Suppressor macrophage (primary cell): ENCODE measurements around the gene SBK3.
"Not testable (repeated sequence)": the region's sequence is repeated elsewhere in the genome, so short reads cannot be mapped to it uniquely, and the experiment has no call there.

Experiments
- DNase-seq, 4 experiments: peaks; one replicate each; pipeline ENCODE4 v3.0.0-alpha.2; 2020 to 2022

Gene SBK3

DNA sequence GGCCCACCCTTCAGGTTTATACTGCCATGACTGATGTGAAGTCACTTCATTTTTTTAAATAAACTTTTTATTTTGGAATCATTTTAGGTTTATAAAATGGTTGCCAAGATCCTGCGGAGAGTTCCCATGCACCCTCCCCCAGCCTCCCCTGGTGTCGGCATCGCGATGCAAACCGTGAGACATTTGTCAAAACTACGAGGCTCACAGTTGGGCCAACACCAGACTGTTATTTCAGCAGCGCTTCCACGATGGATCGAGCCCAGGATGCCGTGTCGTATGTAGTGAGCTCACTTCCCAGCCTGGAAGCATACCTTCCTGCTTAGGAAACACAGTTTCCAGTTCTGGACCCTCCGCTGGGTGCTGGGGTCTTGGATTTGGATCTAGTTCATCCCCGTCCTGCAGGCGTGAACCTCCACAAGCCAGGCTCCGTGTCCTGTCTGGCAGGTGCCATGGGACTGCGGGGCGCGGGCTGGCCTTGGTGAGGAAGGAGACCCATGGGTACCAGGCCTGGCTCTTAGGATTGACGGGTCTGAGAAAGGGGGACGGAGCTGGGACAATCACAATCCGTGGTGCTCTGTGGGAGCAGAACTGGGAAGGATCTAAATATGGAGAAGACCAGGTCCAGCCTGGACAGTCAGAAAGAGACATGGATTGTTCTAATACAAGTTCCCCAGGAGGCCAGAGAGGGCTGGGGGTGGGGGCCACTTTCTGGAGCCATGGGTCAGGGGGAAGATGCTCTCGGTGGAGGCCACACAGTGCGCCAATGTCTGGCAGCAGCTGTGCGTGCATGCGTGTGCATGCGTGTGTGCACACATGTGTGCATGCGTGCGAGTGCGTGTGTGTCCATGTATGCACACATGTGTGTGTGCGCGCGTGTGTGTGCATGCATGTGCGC lies 6.0 kb downstream of the SBK3 start:
- no peak for DNase-seq

DNA sequence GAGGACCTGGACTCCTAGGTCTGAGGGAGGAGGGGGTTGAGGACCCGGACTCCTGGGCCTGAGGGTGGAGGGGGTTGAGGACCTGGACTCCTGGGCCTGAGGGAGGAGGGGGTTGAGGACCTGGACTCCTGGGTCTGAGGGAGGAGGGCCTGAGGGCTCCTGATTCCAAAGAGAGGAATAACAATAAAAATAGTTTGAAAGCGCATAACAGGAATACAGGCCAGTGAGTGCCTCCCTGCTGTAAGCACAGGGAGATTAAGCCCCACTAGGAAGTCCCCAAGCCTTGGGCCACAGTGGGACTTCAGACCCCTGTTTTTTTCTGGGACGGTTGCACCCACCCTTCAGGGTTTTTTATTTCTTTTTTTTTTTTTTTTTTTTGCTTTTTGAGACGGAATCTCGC lies 7.2 kb downstream of the SBK3 start:
- DNase-seq = no peak

DNA sequence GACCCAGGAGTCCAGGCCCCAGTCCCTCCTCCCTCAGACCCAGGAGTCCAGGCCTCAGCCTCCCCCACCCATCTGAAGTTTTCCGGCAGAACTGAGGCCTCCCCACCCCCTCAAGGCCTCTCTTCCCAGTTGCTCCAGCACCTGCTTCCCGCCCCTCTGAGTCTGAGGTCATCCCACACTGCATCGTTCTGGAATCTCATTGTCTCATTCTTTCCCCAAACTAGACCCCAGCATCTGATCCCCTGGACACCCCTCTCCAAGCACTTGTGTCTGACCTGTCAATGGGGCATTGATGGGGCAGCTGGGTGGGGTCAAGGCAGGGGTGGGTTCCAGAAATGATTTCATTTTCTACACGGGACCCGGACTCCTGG lies 7.6 kb downstream of the SBK3 start:
- no peak for DNase-seq

DNA sequence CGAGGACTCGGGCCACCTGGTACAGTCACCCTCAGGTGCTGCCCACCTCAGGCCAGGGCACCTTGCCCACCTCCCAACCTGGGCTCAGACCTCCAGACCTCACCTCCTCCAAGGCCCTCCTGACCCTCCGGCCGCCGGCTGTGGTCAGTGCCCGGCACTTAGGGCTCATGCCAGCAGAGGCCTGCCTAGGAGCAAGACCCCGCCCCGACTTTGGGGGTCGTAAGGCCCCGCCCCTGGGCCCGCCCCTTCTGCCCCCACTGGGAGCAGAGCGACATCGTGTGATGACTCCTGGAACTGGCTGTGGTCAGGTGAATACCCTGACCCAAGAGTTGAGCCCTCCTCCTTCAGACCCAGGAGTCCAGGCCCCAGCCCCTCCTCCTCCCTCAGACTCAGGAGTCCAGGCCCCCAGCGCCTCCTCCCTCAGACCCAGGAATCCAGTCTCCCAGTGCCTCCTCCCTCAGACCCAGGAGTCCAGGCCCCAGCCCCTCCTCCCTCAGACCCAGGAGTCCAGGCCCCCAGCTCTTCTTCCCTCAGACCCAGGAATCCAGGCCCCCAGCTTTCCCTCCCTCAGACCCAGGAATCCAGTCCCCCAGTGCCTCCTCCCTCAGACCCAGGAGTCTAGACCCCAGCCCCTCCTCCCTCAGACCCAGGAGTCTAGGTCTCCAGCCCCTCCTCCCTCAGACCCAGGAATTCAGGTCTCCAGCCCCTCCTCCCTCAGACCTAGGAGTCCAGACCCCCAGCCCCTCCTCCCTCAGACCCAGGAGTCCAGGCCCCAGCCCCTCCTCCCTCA lies 8.2 kb downstream of the SBK3 start, which contains the start of gene SBK2:
Gene SBK2 (minus strand): TSS at position 183 of the 790 bp plus-strand sequence. CDS start 839 bp downstream, outside the sequence.
- DNase-seq = no peak

DNA sequence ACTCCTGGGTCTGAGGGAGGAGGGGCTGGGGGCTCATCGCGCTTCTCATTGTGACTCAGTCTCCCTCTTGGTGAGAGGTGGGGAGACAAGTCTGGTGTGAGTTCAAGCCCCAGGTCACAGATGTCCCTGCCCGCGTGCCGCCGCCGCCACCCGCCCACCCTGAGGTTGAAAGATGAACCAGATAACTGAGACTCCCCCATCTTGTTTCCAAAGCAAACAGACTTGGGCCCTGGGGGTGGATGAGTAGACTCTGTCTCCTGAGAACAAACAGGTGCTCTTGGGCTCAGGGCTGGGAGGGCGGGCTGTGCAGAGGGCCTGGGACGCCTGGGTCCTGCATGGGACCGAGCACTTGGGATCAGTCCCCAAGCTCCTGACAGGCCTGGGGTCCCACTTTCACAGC lies 9.0 kb downstream of the SBK3 start:
- no peak for DNase-seq

DNA sequence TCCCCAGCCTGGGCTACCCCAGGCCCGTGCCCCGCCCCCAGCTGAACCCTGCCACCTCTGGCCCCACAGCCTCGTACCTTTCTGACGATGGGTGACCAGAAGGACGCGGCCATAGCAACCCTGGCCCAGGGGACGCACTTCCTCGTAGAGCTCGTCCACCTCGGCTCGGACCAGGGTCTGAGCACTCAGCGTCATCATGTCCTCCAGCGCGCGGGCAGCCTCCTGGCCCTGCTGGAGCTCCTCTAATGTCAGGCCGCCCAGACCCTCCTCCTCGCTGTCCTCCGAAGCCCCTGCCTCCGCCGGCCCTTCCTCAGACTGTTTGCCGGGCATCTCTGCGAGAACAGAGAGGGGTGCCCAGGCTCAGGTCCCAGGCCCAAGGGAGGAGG lies 9.4 kb downstream of the SBK3 start:
- DNase-seq = no peak

DNA sequence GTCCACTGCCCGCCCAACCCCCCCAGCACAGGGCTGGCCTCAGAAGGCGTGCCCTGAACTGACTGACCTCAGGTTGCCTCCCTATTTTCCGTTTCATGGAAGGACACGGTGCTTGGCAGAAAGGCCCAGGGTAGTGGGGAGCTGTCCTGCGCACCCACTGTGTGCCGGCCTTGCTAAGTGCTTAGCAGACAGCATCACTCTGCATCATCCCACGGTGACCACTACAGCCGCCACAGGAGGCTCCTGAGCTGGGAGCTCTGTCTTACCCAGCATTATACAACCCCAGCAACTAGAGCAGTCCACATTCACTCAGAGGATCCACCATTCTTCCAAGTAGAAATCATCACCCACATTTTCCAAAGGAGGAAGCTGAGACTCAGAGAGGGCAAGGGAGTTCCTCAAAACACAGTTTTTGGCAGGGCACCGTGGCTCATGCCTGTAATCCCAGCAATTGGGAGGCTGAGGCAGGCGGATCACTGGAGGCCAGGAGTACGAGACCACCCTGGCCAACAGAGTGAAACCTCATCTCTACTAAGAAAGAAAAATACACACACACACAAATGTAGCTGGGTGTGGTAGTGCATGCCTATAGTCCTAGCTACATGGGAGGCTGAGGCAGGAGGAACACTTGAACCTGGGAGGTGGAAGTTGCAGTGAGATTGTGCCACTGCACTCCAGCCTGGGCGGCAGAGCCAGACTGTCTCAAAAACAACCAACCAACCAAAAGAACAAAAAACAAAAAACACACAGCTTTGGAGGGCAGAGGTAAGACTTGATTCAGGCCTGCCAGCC lies 10.0 kb downstream of the SBK3 start:
- DNase-seq = peak; percentile 48 to 72 (median 70)

DNA sequence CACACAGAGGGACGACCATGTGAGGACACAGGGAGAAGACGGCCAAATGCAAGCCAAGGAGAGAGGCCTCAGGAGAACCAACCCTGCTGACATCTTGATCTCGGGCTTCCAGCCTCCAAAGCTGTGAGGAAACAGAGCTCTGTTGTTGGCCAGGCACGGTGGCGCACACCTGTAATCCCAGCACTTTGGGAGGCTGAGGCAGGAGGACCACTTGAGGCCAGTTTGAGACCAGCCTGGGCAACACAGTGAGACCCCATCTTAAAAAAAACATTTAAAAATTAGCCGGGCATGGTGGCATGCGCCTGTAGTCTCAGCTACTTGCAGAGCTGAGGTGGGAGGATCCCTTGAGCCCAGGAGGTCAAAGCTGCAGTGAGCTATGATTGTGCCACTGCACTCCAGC lies 11.1 kb downstream of the SBK3 start:
- DNase-seq = not testable (repeated sequence)

DNA sequence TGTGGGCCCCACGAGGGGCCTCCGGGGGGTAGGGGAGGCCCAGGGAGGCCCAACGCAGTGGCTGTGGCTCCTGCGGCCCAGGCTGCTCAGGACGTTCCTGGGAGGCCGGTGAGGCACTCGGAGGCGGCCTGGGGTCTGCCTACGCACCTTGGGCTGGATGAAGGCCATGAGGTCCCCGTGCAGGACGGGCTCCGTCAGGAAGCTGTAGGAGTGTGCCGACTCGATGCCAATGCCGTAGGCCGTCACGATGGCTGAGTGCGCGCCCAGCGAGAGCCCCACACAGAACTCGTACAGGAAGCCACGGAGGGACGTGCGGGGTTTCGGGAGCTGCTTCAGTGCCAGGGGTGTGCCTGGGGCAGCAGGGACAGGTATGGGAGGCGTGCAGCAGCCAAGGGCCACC lies 14.3 kb downstream of the SBK3 start:
- no peak for DNase-seq

DNA sequence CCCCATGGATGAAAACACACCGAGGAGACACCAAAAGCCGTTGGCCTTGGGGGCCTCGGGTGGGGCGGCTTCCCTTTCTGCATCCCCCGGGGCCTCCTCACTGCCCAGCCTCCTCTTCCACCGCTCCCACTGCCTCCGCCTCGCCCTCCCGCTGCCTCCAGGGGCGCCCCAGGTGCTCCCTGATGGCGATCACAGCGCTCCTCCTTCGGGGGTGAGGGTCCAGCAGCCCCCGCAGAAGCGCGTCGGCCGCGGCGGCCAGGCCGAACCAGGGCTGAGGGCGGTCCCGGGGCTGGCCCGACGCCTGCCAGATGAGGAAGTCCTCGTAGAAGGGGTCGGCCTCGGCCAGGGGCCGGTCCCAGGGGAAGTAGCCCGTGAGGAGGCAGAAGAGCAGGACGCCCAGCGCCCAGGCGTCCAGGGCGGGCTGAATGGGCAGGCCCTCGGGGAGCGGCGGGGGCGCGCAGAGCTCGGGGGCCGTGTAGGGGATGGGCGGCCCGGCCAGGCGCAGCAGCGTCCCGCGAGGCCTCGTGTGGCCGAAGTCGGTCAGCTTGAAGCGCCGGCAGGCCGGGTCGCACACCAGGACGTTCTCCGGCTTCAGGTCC lies 15.6 kb downstream of the SBK3 start:
- DNase-seq = no peak

DNA sequence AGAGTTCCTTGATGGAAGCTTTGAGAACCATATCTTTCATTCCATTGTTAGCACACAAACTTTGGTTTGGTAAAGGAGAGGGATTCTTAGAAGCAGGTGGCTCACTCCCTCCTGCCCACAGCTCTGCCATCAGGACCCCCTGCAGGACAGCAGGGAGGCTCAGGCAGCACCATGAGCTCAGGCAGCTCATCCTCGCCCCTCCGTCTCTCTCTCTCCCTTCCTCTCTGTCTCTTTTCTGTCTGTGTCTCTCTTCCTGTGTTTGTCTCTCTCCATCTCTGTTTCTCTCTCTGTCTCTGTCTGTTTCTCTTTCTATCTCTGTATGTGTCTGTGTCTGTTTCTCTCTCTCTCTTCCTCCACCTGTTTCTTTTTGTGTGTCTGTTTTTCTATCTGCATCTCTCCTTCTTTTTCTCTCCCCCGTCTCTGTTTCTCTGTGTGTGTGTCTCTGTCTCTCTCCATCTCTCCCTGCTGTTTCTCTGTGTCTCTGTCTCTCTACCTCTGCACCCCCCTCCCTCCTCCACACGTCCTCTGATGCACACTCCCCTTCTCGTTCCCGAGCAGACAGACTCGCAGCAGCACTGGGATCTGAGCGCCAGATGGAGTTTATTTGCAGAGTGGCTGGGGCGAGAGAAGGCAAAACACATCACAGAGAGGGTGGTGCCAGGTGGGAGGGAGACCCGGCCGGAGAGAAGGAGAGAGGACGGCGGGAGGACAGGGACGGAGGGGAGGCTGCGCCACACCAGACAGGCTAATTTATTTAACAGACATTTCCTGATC lies 17.1 kb downstream of the SBK3 start:
- no peak for DNase-seq

DNA sequence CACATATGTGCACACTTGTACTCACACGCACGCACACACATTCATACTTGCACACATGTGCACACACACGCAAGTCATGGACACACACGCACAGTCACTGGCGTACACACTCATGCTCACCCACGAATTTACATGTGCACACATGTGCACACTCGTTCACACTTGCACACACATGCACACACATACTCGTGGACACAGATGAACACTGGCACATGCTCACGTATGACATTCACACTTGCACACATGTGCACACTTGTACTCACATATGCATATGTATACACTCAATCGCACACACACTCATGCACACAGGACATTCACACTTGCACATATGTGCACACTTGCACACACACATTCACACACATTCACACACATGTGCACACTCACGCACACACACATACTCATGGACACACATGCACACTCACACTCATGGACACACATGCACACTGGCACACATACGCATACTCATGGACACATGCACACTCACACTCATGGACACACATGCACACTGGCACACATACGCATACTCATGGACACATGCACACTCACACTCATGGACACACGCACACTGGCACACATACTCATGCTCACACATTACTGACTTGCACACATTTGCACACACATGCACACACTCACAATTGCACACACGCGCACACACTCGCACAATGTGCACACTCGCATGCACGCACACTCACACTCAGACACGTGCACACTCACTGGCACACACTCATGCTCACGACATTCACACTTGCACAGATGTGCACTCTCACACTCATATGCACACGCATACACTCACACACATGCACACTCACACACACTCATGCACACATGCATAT lies 17.9 kb downstream of the SBK3 start:
- no peak for DNase-seq

DNA sequence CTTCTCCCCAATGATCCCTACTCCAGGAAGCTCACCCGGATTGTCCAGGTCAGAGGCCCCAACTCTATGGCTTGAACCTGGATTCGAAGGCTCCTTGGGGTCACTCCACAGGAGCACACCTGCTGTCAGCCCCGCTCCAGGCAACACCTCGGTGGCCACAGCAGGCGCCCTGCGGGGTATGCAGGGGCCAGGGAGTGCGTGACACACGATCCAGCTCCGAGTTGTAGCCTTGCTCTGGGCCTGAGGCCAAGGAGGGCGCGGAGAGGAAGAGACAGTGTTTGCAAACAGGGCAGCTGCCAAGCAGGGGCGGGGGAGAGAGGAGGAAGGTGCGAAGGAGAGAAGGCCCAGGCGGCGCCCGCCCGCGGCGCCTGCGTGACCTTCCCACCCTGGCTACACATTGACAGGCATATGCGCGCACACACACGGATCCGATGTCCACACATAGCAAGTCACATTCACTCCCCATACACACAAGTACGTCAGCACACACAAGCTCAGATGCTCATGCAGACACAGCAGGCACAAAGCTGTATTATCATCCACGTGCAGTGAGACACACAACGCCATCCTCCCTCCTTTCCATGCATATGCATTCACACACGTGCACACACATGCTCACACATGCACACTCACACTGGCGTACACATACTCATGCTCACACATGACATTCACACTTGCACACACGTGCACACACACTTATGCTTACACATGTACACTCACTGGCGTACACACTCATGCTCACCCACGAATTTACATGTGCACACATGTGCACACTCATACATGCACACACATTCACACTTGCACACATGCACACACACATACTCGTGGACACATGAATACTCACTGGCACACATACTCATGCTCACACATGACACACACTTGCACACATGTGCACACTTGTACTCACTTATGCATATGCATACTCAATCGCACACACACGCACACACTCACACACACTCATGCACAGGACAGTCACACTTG lies 18.8 kb downstream of the SBK3 start:
- DNase-seq = peak; percentile 24 to 73 (median 54)

DNA sequence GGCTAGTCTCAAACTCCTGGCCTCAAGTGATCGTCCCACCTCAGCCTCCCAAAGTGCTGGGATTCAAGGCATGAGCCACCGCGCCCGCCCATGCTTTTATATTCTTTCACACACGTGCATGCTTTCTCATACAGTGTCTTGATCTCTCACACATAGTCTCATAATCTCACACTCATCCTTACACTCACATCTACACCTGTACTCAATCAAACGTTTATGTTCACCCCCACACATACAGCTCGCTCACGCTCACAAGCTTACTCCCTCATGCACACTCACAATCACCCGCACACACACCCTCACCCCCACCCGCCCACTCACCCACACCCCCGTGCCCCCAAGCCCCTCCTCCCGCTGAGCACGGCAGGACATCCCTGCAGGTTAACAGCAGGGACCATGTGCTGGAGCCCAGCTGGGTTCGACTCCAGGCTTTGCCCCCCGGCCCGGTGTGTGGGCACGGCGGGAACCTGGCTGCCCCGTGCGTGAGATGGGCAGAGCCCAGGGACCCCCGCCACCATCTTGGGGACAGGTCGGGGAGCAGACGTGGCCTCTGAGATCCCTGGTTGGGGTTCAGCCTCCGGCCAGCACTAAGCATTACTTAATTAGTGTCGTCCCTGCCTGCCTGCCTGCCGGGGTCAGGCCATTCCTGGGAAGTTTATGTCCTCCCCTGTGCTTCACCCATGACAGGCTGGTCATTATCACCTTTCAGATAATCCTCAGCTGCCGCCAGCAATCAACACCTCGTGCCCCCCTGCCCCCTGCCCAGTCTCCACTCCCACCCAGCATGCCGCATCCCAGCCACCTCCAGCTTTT lies 19.8 kb downstream of the SBK3 start:
- no peak for DNase-seq

DNA sequence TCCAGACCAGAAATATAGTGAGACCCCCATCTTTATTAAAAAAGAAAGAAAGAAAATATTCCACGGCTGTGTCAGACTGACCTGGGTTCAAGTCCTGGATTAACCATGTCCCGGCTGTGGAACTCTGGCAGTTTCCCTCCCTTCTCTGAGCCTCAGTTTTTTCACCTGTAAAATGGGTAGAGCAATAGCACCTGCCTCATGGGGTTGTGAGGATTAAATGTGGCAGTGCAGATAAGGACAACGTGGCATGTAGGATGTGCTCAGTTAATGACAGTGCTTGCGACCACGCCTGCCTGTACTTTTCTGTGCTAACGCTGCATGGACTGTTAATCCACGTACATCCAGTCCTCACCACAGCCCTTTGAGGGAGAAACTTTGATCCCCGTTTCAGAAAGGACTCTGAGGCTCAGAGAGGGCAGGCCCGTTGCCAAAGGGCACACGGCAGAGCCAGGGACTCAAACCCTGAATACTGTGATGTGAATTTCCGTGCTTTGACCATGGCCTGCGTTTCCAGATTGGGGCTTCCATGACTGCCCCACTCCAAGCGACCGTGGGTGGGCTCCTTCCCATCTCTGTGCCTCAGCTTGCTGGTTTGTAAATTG lies 24.6 kb downstream of the SBK3 start:
- no peak for DNase-seq

DNA sequence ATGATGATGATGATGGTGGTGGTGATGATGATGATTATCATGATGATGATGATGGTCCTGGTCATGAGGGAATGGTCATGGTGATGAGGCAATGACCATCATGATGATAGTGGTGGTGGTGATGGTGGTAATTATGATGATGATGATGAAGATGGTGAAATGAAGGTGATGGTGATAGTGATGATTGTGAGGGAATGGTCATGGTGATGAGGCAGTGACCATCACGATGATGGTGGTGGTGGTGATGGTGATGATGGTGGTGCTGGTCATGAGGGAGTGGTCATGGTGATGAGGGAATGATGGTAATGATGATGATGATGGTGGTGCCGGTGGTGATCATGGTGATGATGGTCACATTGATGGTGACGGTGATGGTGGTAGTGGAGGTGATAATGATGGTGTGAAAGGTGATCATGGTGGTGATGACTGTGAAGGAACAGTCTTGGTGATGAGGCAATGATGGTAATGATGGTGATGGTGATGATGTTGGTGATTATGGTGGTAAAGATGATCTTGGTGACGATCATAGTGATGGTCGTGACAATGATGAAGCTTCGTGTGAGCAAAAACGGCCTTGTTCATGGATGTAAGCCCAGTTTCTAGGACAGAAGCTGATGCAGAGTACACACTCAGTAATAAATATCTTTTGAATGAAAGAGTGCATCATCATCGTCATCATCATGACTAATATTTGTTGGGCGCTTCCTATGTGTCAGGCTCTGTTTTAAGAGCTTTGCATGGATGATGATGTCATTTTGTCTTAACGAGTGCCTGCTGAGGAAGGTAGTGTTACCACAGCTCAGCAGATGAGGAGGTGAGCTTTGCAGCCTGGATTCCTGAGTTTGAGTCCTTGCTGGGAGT lies 25.7 kb downstream of the SBK3 start:
- DNase-seq = peak; percentile 20 to 76 (median 38)
